ENCODE results near the gene CFAP68. TPM values are rescaled to one million over a fixed set of nuclear protein-coding genes. Genes with fewer than 3 reads are reported as not detected.

The CFAP68 gene
- total RNA-seq, 4 donors from 2014 or later: 25.3 to 29.3 (median 28.1) TPM

DNA sequence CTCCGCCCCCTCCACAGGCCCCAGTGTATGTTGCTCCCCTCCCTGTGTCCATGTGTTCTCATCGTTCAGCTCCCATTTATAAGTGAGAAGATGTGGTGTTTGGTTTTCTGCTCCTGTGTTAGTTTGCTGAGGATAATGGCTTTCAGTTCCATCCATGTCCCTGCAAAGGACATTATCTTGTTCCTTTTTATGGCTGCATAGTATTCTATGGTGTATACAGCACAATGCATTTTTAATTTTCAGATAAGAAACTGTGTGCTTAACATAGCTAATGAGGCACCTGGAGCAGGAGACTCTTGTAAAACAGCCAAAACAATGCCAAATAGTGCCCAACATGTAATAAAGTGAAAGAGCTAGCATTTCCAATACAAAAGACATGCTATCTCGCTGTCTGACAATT is 29.7 kb upstream of the CFAP68 start:
- no peaks in the 10 kb centered on the region for H3K4me1 ChIP-seq

GRCh38 chr11:111851067-111851466 is 28.3 kb upstream of the CFAP68 start:
- Histone ChIP-seq H3K4me3 (no peak overlapping the region), H3K4me1 (no peaks in the 10 kb centered on the region), H3K9me3 (no peaks in the 10 kb centered on the region), H3K27me3 (no peaks in the 10 kb centered on the region), H3K27ac (no peak overlapping the region), H3K36me3 (peaks cover 0 to 96% (median 4%) of the 10 kb centered on the region in 3 donors)
- 93 to 95% methylated on average over 8 of the region's 8 CpGs for WGBS, 2 donors
- TF ChIP-seq POLR2A (IDR thresholded peaks at IDR 0.05) (no peak), EP300 (IDR thresholded peaks at IDR 0.05) (no peak), CTCF (IDR thresholded peaks at IDR 0.05) (no peak)
- DNase-seq (ENCODE audit: low spot score in 2 of 2): no peak

More for the DNA sequence above, 29.7 kb upstream of the CFAP68 start:
- Histone ChIP-seq H3K9me3 (no peaks in the 10 kb centered on the region), H3K36me3 (peaks cover 0 to 97% (median 4%) of the 10 kb centered on the region in 3 donors), H3K4me3 (no peak overlapping the region), H3K27me3 (no peaks in the 10 kb centered on the region), H3K27ac (no peak overlapping the region)
- WGBS, 2 donors: 95 to 96% methylated on average over 3 of the region's 3 CpGs
- TF ChIP-seq EP300 (IDR thresholded peaks at IDR 0.05) (no peak), POLR2A (IDR thresholded peaks at IDR 0.05) (no peak)
- no peak for DNase-seq (ENCODE audit: low spot score in 2 of 2)

- H3K27ac ChIP-seq: no peak overlapping the region
- H3K4me3 ChIP-seq: no peak overlapping the region
- peak in 1 of 5 experiments; percentile 9 for TF ChIP-seq CTCF (IDR thresholded peaks at IDR 0.05)
- TF ChIP-seq EP300 (IDR thresholded peaks at IDR 0.05): no peak
- TF ChIP-seq POLR2A (IDR thresholded peaks at IDR 0.05): no peak
Observed at GRCh38 chr11:111851636-111852035, 27.7 kb upstream of the CFAP68 start.

GRCh38 chr11:111852103-111852502 is 27.2 kb upstream of the CFAP68 start:
- 54 to 68% methylated on average over 2 of the region's 2 CpGs for WGBS, 2 donors
- H3K4me1 ChIP-seq: no peaks in the 10 kb centered on the region
- H3K36me3 ChIP-seq: peaks cover 0 to 91% (median 4%) of the 10 kb centered on the region in 3 donors
- DNase-seq (ENCODE audit: low spot score in 2 of 2): no peak
- no peak overlapping the region for H3K4me3 ChIP-seq
- H3K27me3 ChIP-seq: no peaks in the 10 kb centered on the region
- H3K27ac ChIP-seq: no peak overlapping the region
- H3K9me3 ChIP-seq: no peaks in the 10 kb centered on the region
- no peak for TF ChIP-seq CTCF (IDR thresholded peaks at IDR 0.05)
- no peak for TF ChIP-seq POLR2A (IDR thresholded peaks at IDR 0.05)
- no peak for TF ChIP-seq EP300 (IDR thresholded peaks at IDR 0.05)

More at GRCh38 chr11:111851636-111852035, 27.7 kb upstream of the CFAP68 start:
- Histone ChIP-seq H3K27me3 (no peaks in the 10 kb centered on the region), H3K4me1 (no peaks in the 10 kb centered on the region), H3K9me3 (no peaks in the 10 kb centered on the region), H3K36me3 (peaks cover 0 to 91% (median 4%) of the 10 kb centered on the region in 3 donors)
- DNase-seq (ENCODE audit: low spot score in 2 of 2): no peak

GRCh38 chr11:111855506-111855905 is 23.8 kb upstream of the CFAP68 start:
- no peak for TF ChIP-seq CTCF (IDR thresholded peaks at IDR 0.05)
- TF ChIP-seq EP300 (IDR thresholded peaks at IDR 0.05): no peak
- TF ChIP-seq POLR2A (IDR thresholded peaks at IDR 0.05): no peak
- H3K4me3 ChIP-seq: no peak overlapping the region
- H3K36me3 ChIP-seq: peaks cover 0 to 93% (median 0%) of the 10 kb centered on the region in 3 donors
- no peaks in the 10 kb centered on the region for H3K9me3 ChIP-seq
- H3K27me3 ChIP-seq: no peaks in the 10 kb centered on the region
- H3K4me1 ChIP-seq: no peaks in the 10 kb centered on the region
- no peak overlapping the region for H3K27ac ChIP-seq
- no peak for DNase-seq (ENCODE audit: low spot score in 2 of 2)

DNA sequence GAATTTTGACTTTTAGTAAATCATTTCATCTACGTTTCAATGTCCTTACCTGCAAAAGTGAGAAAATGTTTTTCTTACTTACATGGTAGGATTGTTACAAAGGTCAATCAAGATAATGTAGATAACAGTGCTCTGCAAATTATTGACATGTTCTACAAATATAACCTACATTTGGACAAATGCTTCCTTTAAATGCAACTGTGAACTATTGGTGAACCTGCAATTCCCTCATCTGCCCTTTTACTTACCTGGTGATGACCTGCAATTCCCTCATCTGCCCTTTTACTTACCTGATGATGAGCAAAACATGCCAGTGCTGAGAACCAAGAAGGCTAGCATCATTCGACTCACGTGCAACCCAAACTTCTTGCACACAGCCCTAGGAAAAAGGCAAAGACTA is 19.1 kb upstream of the CFAP68 start:
- H3K9me3 ChIP-seq: no peaks in the 10 kb centered on the region
- TF ChIP-seq EP300 (IDR thresholded peaks at IDR 0.05) (no peak), CTCF (IDR thresholded peaks at IDR 0.05) (no peak), POLR2A (IDR thresholded peaks at IDR 0.05) (no peak)
- WGBS, 2 donors: 89 to 92% methylated on average over 3 of the region's 3 CpGs
- DNase-seq (ENCODE audit: low spot score in 2 of 2): no peak
- H3K4me1 ChIP-seq: no peaks in the 10 kb centered on the region
- no peak overlapping the region for H3K27ac ChIP-seq
- no peak overlapping the region for H3K4me3 ChIP-seq
- no peaks in the 10 kb centered on the region for H3K27me3 ChIP-seq
- H3K36me3 ChIP-seq: peaks cover 0 to 81% (median 0%) of the 10 kb centered on the region in 3 donors

Measured in tibial nerve (tissue), 4 donors.